HepG2 (cell line): ENCODE measurements around the gene GNG7. TPM values are rescaled to one million over a fixed set of nuclear protein-coding genes. Genes with fewer than 3 reads are reported as not detected.

ENCODE experiments used
- DR1 ChIP-seq: sonication (generic); formaldehyde crosslinking; IDR thresholded peaks from 2 replicates; pipeline ENCODE4 v1.8.0; 2021; ENCODE audit warnings: mild to moderate bottlenecking, missing genetic modification reagents, inconsistent platforms
- FOXJ3 ChIP-seq: sonication (generic); formaldehyde crosslinking; IDR thresholded peaks from 2 replicates; pipeline ENCODE4 v1.4.0; 2020; ENCODE audit warnings: missing genetic modification reagents, mild to moderate bottlenecking, borderline replicate concordance
- IRF2 ChIP-seq: IDR thresholded peaks from 2 replicates; pipeline ENCODE4 v1.6.1; 2018; ENCODE audit warnings: missing genetic modification reagents, missing compliant biosample characterization
- KAT2B ChIP-seq: fragments of 150-350 bp; IDR thresholded peaks from 2 replicates; pipeline ENCODE4 v1.6.1; 2014; ENCODE audit warnings: low read depth, low read length, borderline replicate concordance
- PHB2 ChIP-seq: fragments of 450-650 bp; IDR thresholded peaks from 2 replicates; pipeline ENCODE4 v1.6.1; 2018; ENCODE audit not compliant: partially characterized antibody
- PITX1 ChIP-seq: sonication (generic); formaldehyde crosslinking; IDR thresholded peaks from 2 replicates; pipeline ENCODE4 v1.5.1; 2020; ENCODE audit warnings: mild to moderate bottlenecking, missing genetic modification reagents
- THAP8 ChIP-seq: sonication (generic); formaldehyde crosslinking; IDR thresholded peaks from 2 replicates; pipeline ENCODE4 v1.5.1; 2020; ENCODE audit warnings: missing genetic modification reagents, mild to moderate bottlenecking, borderline replicate concordance
- ZBTB20 ChIP-seq: sonication (generic); formaldehyde crosslinking; IDR thresholded peaks from 2 replicates; pipeline ENCODE4 v1.8.1; 2023; ENCODE audit warnings: missing genetic modification reagents, low read depth, mild to moderate bottlenecking, borderline replicate concordance
- ZMYM4 ChIP-seq: sonication (generic); formaldehyde crosslinking; IDR thresholded peaks from 2 replicates; pipeline ENCODE4 v1.8.1; 2023; ENCODE audit warnings: mild to moderate bottlenecking, missing genetic modification reagents
- ZNF468 ChIP-seq: sonication (generic); formaldehyde crosslinking; IDR thresholded peaks from 2 replicates; pipeline ENCODE4 v1.8.0; 2022; ENCODE audit warnings: mild to moderate bottlenecking, moderate library complexity, missing genetic modification reagents
- ZNF530 ChIP-seq: sonication (generic); formaldehyde crosslinking; IDR thresholded peaks from 2 replicates; pipeline ENCODE4 v1.5.0; 2020; ENCODE audit warnings: low read depth, mild to moderate bottlenecking, missing genetic modification reagents
- ZNF563 ChIP-seq: sonication (generic); formaldehyde crosslinking; IDR thresholded peaks from 2 replicates; pipeline ENCODE4 v1.8.0; 2022; ENCODE audit warnings: mild to moderate bottlenecking, moderate library complexity, missing genetic modification reagents
- ZNF776 ChIP-seq: sonication (generic); formaldehyde crosslinking; IDR thresholded peaks from 2 replicates; pipeline ENCODE4 v1.4.0; 2020; ENCODE audit warnings: mild to moderate bottlenecking, missing genetic modification reagents
- ZNF850 ChIP-seq: sonication (generic); formaldehyde crosslinking; conservative IDR thresholded peaks from 2 replicates; pipeline ENCODE4 v1.9.0; 2021; ENCODE audit warnings: mild to moderate bottlenecking, missing genetic modification reagents
- ZNF883 ChIP-seq: sonication (generic); formaldehyde crosslinking; IDR thresholded peaks from 2 replicates; pipeline ENCODE4 v1.5.1; 2020; ENCODE audit warnings: mild to moderate bottlenecking, missing genetic modification reagents; ENCODE audit errors: not compliant biosample characterization
- ZSCAN22 ChIP-seq: sonication (generic); formaldehyde crosslinking; IDR thresholded peaks from 2 replicates; pipeline ENCODE4 v1.4.0; 2020; ENCODE audit warnings: mild to moderate bottlenecking, missing genetic modification reagents
- ZSCAN29 ChIP-seq: sonication (generic); formaldehyde crosslinking; conservative IDR thresholded peaks from 2 replicates; pipeline ENCODE4 v1.4.0; 2020; ENCODE audit warnings: mild to moderate bottlenecking, missing genetic modification reagents
- polyA plus RNA-seq, 8 experiments: library from polyadenylated mRNA; depleted of rRNA in 3 of 8; stranded (reverse) in 7 of 8; unstranded in 1 of 8; fragments of >200 nt; fragmentation: Illumina TruSeq in 4 of 8; extraction: Trizol in 4 of 8; gene quantifications; 2 replicates each; pipeline versions ENCODE4 v1.2.1 to v1.2.3, GENCODE V29; 2011 to 2016; ENCODE audit warnings: low read depth in 4 of 8, missing spikeins in 1 of 8, mixed read lengths in 1 of 8; ENCODE audit not compliant: insufficient read depth in 1 of 8
- total RNA-seq, 5 experiments: library from RNA; depleted of rRNA; stranded (reverse); fragments of >200 nt; fragmentation: Illumina TruSeq; extraction: Trizol; gene quantifications; 2 replicates each; pipeline ENCODE4 v1.2.3, GENCODE V29; 2016; ENCODE audit warnings: low read depth in 1 of 5
- TF ChIP-seq, protein P1 (sequence below): sonication (generic); formaldehyde crosslinking; IDR thresholded peaks from 2 replicates; pipeline ENCODE4 v1.9.0; 2021; ENCODE audit warnings: missing genetic modification reagents, borderline replicate concordance
- TF ChIP-seq, protein P2 (sequence below): sonication (generic); formaldehyde crosslinking; IDR thresholded peaks from 2 replicates; pipeline ENCODE4 v1.5.0; 2020; ENCODE audit warnings: mild to moderate bottlenecking, missing genetic modification reagents
- TF ChIP-seq, protein P3 (sequence below): sonication (generic); formaldehyde crosslinking; IDR thresholded peaks from 2 replicates; pipeline ENCODE4 v1.4.0; 2020; ENCODE audit warnings: missing genetic modification reagents
- TF ChIP-seq, protein P4 (sequence below): sonication (generic); formaldehyde crosslinking; IDR thresholded peaks from 2 replicates; pipeline ENCODE4 v1.8.0; 2022; ENCODE audit warnings: mild to moderate bottlenecking, missing genetic modification reagents, moderate library complexity

The GNG7 gene
- total and polyA plus RNA-seq, 2 of the 13 experiments (the other 11 are each of a cell fraction or from before 2014, with no cell fraction given), result 1.4 to 3.3 TPM

- TF ChIP-seq, protein P1, sequence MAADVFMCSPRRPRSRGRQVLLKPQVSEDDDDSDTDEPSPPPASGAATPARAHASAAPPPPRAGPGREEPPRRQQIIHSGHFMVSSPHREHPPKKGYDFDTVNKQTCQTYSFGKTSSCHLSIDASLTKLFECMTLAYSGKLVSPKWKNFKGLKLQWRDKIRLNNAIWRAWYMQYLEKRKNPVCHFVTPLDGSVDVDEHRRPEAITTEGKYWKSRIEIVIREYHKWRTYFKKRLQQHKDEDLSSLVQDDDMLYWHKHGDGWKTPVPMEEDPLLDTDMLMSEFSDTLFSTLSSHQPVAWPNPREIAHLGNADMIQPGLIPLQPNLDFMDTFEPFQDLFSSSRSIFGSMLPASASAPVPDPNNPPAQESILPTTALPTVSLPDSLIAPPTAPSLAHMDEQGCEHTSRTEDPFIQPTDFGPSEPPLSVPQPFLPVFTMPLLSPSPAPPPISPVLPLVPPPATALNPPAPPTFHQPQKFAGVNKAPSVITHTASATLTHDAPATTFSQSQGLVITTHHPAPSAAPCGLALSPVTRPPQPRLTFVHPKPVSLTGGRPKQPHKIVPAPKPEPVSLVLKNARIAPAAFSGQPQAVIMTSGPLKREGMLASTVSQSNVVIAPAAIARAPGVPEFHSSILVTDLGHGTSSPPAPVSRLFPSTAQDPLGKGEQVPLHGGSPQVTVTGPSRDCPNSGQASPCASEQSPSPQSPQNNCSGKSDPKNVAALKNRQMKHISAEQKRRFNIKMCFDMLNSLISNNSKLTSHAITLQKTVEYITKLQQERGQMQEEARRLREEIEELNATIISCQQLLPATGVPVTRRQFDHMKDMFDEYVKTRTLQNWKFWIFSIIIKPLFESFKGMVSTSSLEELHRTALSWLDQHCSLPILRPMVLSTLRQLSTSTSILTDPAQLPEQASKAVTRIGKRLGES (CRISPR knock-in tag), result no peak
- TF ChIP-seq, protein P2, sequence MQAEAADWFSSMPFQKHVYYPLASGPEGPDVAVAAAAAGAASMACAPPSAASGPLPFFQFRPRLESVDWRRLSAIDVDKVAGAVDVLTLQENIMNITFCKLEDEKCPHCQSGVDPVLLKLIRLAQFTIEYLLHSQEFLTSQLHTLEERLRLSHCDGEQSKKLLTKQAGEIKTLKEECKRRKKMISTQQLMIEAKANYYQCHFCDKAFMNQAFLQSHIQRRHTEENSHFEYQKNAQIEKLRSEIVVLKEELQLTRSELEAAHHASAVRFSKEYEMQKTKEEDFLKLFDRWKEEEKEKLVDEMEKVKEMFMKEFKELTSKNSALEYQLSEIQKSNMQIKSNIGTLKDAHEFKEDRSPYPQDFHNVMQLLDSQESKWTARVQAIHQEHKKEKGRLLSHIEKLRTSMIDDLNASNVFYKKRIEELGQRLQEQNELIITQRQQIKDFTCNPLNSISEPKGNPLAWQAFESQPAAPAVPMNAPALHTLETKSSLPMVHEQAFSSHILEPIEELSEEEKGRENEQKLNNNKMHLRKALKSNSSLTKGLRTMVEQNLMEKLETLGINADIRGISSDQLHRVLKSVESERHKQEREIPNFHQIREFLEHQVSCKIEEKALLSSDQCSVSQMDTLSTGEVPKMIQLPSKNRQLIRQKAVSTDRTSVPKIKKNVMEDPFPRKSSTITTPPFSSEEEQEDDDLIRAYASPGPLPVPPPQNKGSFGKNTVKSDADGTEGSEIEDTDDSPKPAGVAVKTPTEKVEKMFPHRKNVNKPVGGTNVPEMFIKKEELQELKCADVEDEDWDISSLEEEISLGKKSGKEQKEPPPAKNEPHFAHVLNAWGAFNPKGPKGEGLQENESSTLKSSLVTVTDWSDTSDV (CRISPR knock-in tag), result no peak
- TF ChIP-seq PHB2 (no peak), ZNF776 (CRISPR knock-in tag) (no peak; the same call in 1 of the 2 replicates), ZNF563 (CRISPR knock-in tag) (no peak; the same call in 1 of the 2 replicates), ZNF850 (CRISPR knock-in tag) (no peak), DR1 (CRISPR knock-in tag) (peak; percentile 98), ZMYM4 (peak; percentile 77), IRF2 (CRISPR knock-in tag) (peak; percentile 51; the same call in 1 of the 2 replicates), ZSCAN29 (CRISPR knock-in tag) (no peak), ZNF883 (CRISPR knock-in tag) (no peak), THAP8 (CRISPR knock-in tag) (no peak), ZBTB20 (CRISPR knock-in tag) (0 out of 2 replicates have a peak, but pooled peaks have one; percentile 69), PITX1 (CRISPR knock-in tag) (0 out of 2 replicates have a peak, but pooled peaks have one; percentile 40), KAT2B (no peak), ZNF468 (CRISPR knock-in tag) (no peak), ZSCAN22 (no peak), FOXJ3 (CRISPR knock-in tag) (no peak), ZNF530 (no peak)
- TF ChIP-seq, protein P3, sequence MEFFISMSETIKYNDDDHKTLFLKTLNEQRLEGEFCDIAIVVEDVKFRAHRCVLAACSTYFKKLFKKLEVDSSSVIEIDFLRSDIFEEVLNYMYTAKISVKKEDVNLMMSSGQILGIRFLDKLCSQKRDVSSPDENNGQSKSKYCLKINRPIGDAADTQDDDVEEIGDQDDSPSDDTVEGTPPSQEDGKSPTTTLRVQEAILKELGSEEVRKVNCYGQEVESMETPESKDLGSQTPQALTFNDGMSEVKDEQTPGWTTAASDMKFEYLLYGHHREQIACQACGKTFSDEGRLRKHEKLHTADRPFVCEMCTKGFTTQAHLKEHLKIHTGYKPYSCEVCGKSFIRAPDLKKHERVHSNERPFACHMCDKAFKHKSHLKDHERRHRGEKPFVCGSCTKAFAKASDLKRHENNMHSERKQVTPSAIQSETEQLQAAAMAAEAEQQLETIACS (CRISPR knock-in tag), result no peak
- TF ChIP-seq, protein P4, sequence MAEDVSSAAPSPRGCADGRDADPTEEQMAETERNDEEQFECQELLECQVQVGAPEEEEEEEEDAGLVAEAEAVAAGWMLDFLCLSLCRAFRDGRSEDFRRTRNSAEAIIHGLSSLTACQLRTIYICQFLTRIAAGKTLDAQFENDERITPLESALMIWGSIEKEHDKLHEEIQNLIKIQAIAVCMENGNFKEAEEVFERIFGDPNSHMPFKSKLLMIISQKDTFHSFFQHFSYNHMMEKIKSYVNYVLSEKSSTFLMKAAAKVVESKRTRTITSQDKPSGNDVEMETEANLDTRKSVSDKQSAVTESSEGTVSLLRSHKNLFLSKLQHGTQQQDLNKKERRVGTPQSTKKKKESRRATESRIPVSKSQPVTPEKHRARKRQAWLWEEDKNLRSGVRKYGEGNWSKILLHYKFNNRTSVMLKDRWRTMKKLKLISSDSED (CRISPR knock-in tag), result no peak
Observed at GRCh38 chr19:2475702-2476450, 226.6 kb downstream of the GNG7 start, which contains the start of gene GADD45B (continued).
